Measurements from ENCODE around the gene ZBTB7C. TPM values are rescaled to one million over a fixed set of nuclear protein-coding genes. Genes with fewer than 3 reads are reported as not detected.

The ZBTB7C gene
- total RNA-seq, 1 experiment from 2014 or later = 0.33 TPM

- no peak overlapping the region for H3K18ac ChIP-seq (ENCODE audit: insufficient read length, low read depth, low read length)
- H3K27ac ChIP-seq (ENCODE audit: insufficient read length, low read depth, low read length) = no peak overlapping the region
- H3K23ac ChIP-seq (ENCODE audit: insufficient read length, low read depth, low read length) = no peak overlapping the region
- H3K4ac ChIP-seq (ENCODE audit: low read depth, low read length) = no peak overlapping the region
- no peak overlapping the region for H3K9ac ChIP-seq (ENCODE audit: extremely low read depth, insufficient read length, low read length)
- no peak overlapping the region for H3K56ac ChIP-seq (ENCODE audit: insufficient read length, low read depth, low read length)
- H3K14ac ChIP-seq (ENCODE audit: insufficient read depth, low read length) = no peak overlapping the region; the same call in 1 of the 2 replicates
- Mint-ChIP-seq H3K27ac (peak overlapping the region in 1 of 3 experiments; percentile 8; a peak in 1 of 7 replicates), H3K4me1 (peaks cover 15 to 19% of the 10 kb centered on the region in 2 experiments), H3K4me3 (no peak overlapping the region), H3K9me3 (peaks cover 0 to 3% of the 10 kb centered on the region in 2 experiments; a peak in 1 of 5 replicates), H3K36me3 (ENCODE audit: insufficient read depth in 1 of 3, low read depth in 3 of 3) (peaks cover 0 to 7% (median 1%) of the 10 kb centered on the region in 3 experiments; a peak in 1 of 7 replicates), H3K27me3 (ENCODE audit: low read depth) (peaks cover 9% of the 10 kb centered on the region)
- no peak for TF ChIP-seq CTCF (conservative IDR thresholded peaks at IDR 0.05)
- no peak overlapping the region for H3T11ph ChIP-seq (ENCODE audit: low read length)
- no peaks in the 10 kb centered on the region for H3K23me2 ChIP-seq (ENCODE audit: insufficient read length, low read depth, low read length, poor library complexity, severe bottlenecking)
- H2BK5ac ChIP-seq (ENCODE audit: insufficient read length, low read length) = no peak overlapping the region
- H3K79me2 ChIP-seq (ENCODE audit: insufficient read depth, low read length) = no peaks in the 10 kb centered on the region
- no peak overlapping the region for H4K91ac ChIP-seq (ENCODE audit: insufficient read length, low read depth, low read length)
- peak; percentile 14 for DNase-seq
- H2BK15ac ChIP-seq (ENCODE audit: low read depth, low read length) = no peak overlapping the region
- no peaks in the 10 kb centered on the region; the same call in 1 of the 2 replicates for H3K4me1 ChIP-seq (ENCODE audit: insufficient read depth, low read length)
- H2AK5ac ChIP-seq (ENCODE audit: insufficient read length, low read length) = no peak overlapping the region
- H3K9me3 ChIP-seq (ENCODE audit: control insufficient read depth, low read depth, low read length) = no peaks in the 10 kb centered on the region
- no peak overlapping the region for H3K4me2 ChIP-seq (ENCODE audit: insufficient read depth, insufficient read length, low read length)
- no peak overlapping the region for H2BK20ac ChIP-seq (ENCODE audit: low read depth, low read length, poor library complexity, severe bottlenecking)
- H4K8ac ChIP-seq (replicated peaks; ENCODE audit: insufficient read length, low read depth, low read length) = no peak overlapping the region
- no peaks in the 10 kb centered on the region for H4K20me1 ChIP-seq (ENCODE audit: control insufficient read depth, insufficient read depth, insufficient read length)
- no peaks in the 10 kb centered on the region for H3K79me1 ChIP-seq (ENCODE audit: insufficient read depth, low read depth, low read length, poor library complexity, severe bottlenecking)
- no peak overlapping the region for H2BK12ac ChIP-seq (ENCODE audit: insufficient read length, low read depth, low read length)
- no peak overlapping the region for H4K5ac ChIP-seq (ENCODE audit: insufficient read length, low read depth, low read length)
- no peak overlapping the region for H2AFZ ChIP-seq (ENCODE audit: low read length)
- H3K27me3 ChIP-seq (ENCODE audit: insufficient read depth, low read length) = no peaks in the 10 kb centered on the region
- H2BK120ac ChIP-seq (ENCODE audit: low read depth, low read length, poor library complexity, severe bottlenecking) = no peak overlapping the region
- no CpG with 5 or more reads among the region's 7 CpGs for WGBS (ENCODE audit: extremely low coverage, insufficient read length, low lambda C conversion rate)
Measured at GRCh38 chr18:48356151-48356745, 52.9 kb downstream of the ZBTB7C start.

All from H9 (cell line).